IMR-90 (cell line): ENCODE measurements around the gene SPATA2. TPM values are rescaled to one million over a fixed set of nuclear protein-coding genes. Genes with fewer than 3 reads are reported as not detected.

ENCODE experiments used
- ATAC-seq: fragments of 200-7000 bp; cut with Tn5 transposase; 2 replicates; pipeline ENCODE4 v1.9.1; 2020; ENCODE audit warnings: low read depth, mild to moderate bottlenecking, moderate library complexity
- BruUV-seq: library from RNA; stranded (reverse); fragments of 400-500 nt; replicated peaks from 2 replicates; lab custom pipeline; 2021; lab: Mats Ljungman, UMichigan
- CTCF ChIA-PET: fragments of 300-600 bp; formaldehyde crosslinking; extraction: SDS; loops from one replicate; lab custom pipeline; 2021; ENCODE audit warnings: antibody characterized with exemption; lab: Yijun Ruan, JAX
- POLR2A ChIA-PET: fragments of 300-600 bp; sonication (Branson Sonifier 250); formaldehyde crosslinking; loops from one replicate; lab custom pipeline; 2022; ENCODE audit warnings: antibody characterized with exemption; ENCODE audit not compliant: unreplicated experiment; lab: Charles Lee
- DNase-seq: peaks from one replicate; pipeline ENCODE4 v3.0.0; 2013
- H2AFZ ChIP-seq: replicated peaks from 2 replicates; pipeline ENCODE3; 2013; ENCODE audit warnings: low read length, mild to moderate bottlenecking; ENCODE audit not compliant: poor library complexity
- H2AK5ac ChIP-seq: 2 replicates; pipeline ENCODE4 v1.6.1; 2013; ENCODE audit warnings: low read depth, low read length, inconsistent platforms
- H2AK9ac ChIP-seq: replicated peaks from 2 replicates; pipeline ENCODE3; 2013; ENCODE audit warnings: mild to moderate bottlenecking, low read depth, low read length, moderate library complexity; ENCODE audit not compliant: poor library complexity
- H2BK120ac ChIP-seq: 2 replicates; pipeline ENCODE4 v1.6.1; 2013; ENCODE audit warnings: low read depth, low read length, inconsistent platforms
- H2BK15ac ChIP-seq: 3 replicates; pipeline ENCODE4 v1.6.1; 2013; ENCODE audit warnings: low read depth, low read length, inconsistent platforms
- H2BK20ac ChIP-seq: 2 replicates; pipeline ENCODE4 v1.6.1; 2013; ENCODE audit warnings: low read depth, mild to moderate bottlenecking, inconsistent platforms, low read length, moderate library complexity
- H2BK5ac ChIP-seq: 2 replicates; pipeline ENCODE4 v1.6.1; 2013; ENCODE audit warnings: mild to moderate bottlenecking, low read depth, low read length, inconsistent platforms; ENCODE audit not compliant: poor library complexity, severe bottlenecking
- H3K14ac ChIP-seq: replicated peaks from 2 replicates; pipeline ENCODE4 v1.6.1; 2013; ENCODE audit warnings: low read depth, low read length, inconsistent platforms
- H3K18ac ChIP-seq: 2 replicates; pipeline ENCODE4 v1.6.1; 2013; ENCODE audit warnings: low read depth, low read length, control low read depth
- H3K23ac ChIP-seq: 2 replicates; pipeline ENCODE4 v1.6.1; 2013; ENCODE audit warnings: low read depth, low read length, inconsistent platforms
- H3K27ac ChIP-seq: 2 replicates; pipeline ENCODE4 v1.5.1; 2013; ENCODE audit warnings: mild to moderate bottlenecking, control low read depth, low read length; ENCODE audit not compliant: insufficient read depth
- H3K27me3 ChIP-seq: 2 replicates; pipeline ENCODE4 v1.6.1; 2013; ENCODE audit warnings: low read length; ENCODE audit not compliant: control insufficient read depth, insufficient read depth
- H3K36me3 ChIP-seq: 2 replicates; pipeline ENCODE4 v1.6.1; 2013; ENCODE audit warnings: low read length, mixed read lengths; ENCODE audit not compliant: control insufficient read depth, insufficient read depth
- H3K4ac ChIP-seq: 2 replicates; pipeline ENCODE4 v1.6.1; 2013; ENCODE audit warnings: low read depth, low read length, inconsistent platforms
- H3K4me1 ChIP-seq: 2 replicates; pipeline ENCODE4 v1.6.1; 2013; ENCODE audit warnings: low read length, mixed read lengths; ENCODE audit not compliant: control insufficient read depth, insufficient read depth
- H3K4me2 ChIP-seq: 2 replicates; pipeline ENCODE4 v1.6.1; 2013; ENCODE audit warnings: low read depth, mild to moderate bottlenecking, control low read depth, low read length, moderate library complexity
- H3K4me3 ChIP-seq: 2 replicates; pipeline ENCODE4 v1.5.1; 2013; ENCODE audit warnings: low read depth, mild to moderate bottlenecking, control low read depth, low read length, moderate library complexity; ENCODE audit not compliant: insufficient read depth
- H3K56ac ChIP-seq: 2 replicates; pipeline ENCODE4 v1.6.1; 2013; ENCODE audit warnings: low read length, inconsistent platforms; ENCODE audit not compliant: insufficient read depth; ENCODE audit errors: extremely low read depth
- H3K79me1 ChIP-seq, 2 experiments: 2 replicates each; pipeline ENCODE4 v1.6.1; 2013; ENCODE audit warnings: low read length in 2 of 2, inconsistent platforms in 1 of 2, low read depth in 1 of 2
- H3K9ac ChIP-seq: 2 replicates; pipeline ENCODE4 v1.6.1; 2013; ENCODE audit warnings: low read depth, low read length, control low read depth
- H3K9me1 ChIP-seq: 2 replicates; pipeline ENCODE4 v1.6.1; 2013; ENCODE audit warnings: low read length, inconsistent platforms; ENCODE audit not compliant: insufficient read depth
- H3K9me3 ChIP-seq: 2 replicates; pipeline ENCODE4 v1.6.1; 2013; ENCODE audit warnings: low read length; ENCODE audit not compliant: control insufficient read depth, insufficient read depth
- H4K20me1 ChIP-seq: 2 replicates; pipeline ENCODE4 v1.6.1; 2013; ENCODE audit warnings: low read length, inconsistent platforms; ENCODE audit not compliant: insufficient read depth
- H4K5ac ChIP-seq: 2 replicates; pipeline ENCODE4 v1.6.1; 2013; ENCODE audit warnings: mild to moderate bottlenecking, low read depth, low read length, control low read depth
- H4K8ac ChIP-seq, 2 experiments: 2 replicates each; pipeline ENCODE4 v1.6.1; 2013; ENCODE audit warnings: low read depth in 2 of 2, low read length in 2 of 2, control low read depth in 1 of 2, inconsistent platforms in 1 of 2
- H4K91ac ChIP-seq: 2 replicates; pipeline ENCODE4 v1.6.1; 2013; ENCODE audit warnings: low read depth, low read length, inconsistent platforms; ENCODE audit not compliant: insufficient read depth
- BHLHE40 ChIP-seq: fragments of 150-350 bp; IDR thresholded peaks from 2 replicates; pipeline ENCODE4 v1.6.1; 2016; ENCODE audit warnings: mild to moderate bottlenecking, low read depth, low read length
- CEBPB ChIP-seq: IDR thresholded peaks from 2 replicates; pipeline ENCODE4 v1.6.1; 2012; ENCODE audit warnings: low read depth, low read length, improper control_type of control experiment
- CHD1 ChIP-seq: IDR thresholded peaks from 2 replicates; pipeline ENCODE4 v1.6.1; 2012; ENCODE audit warnings: low read depth, low read length, improper control_type of control experiment
- FOS ChIP-seq: fragments of 150-350 bp; IDR thresholded peaks from 2 replicates; pipeline ENCODE4 v1.6.1; 2016; ENCODE audit warnings: low read depth, low read length
- MAFK ChIP-seq: IDR thresholded peaks from 2 replicates; pipeline ENCODE4 v1.6.1; 2012; ENCODE audit warnings: low read depth, low read length, improper control_type of control experiment
- MAZ ChIP-seq: IDR thresholded peaks from 2 replicates; pipeline ENCODE4 v1.6.1; 2012; ENCODE audit warnings: low read depth, mild to moderate bottlenecking, low read length, improper control_type of control experiment, moderate library complexity, borderline replicate concordance
- MXI1 ChIP-seq: IDR thresholded peaks from 2 replicates; pipeline ENCODE4 v1.6.1; 2012; ENCODE audit warnings: low read depth, mild to moderate bottlenecking, low read length, moderate library complexity, borderline replicate concordance
- NFE2L2 ChIP-seq: fragments of 150-350 bp; IDR thresholded peaks from 2 replicates; pipeline ENCODE4 v1.6.1; 2016; ENCODE audit warnings: low read depth, mild to moderate bottlenecking, low read length
- POLR2A ChIP-seq: IDR thresholded peaks from 2 replicates; pipeline ENCODE4 v1.6.1; 2012; ENCODE audit warnings: mild to moderate bottlenecking, low read depth, low read length
- RAD21 ChIP-seq: IDR thresholded peaks from 2 replicates; pipeline ENCODE4 v1.6.1; 2012; ENCODE audit warnings: low read length, improper control_type of control experiment
- RCOR1 ChIP-seq: IDR thresholded peaks from 2 replicates; pipeline ENCODE4 v1.6.1; 2012; ENCODE audit warnings: mild to moderate bottlenecking, low read length, improper control_type of control experiment; ENCODE audit not compliant: insufficient replicate concordance
- RFX5 ChIP-seq: IDR thresholded peaks from 2 replicates; pipeline ENCODE4 v1.8.0; 2012; ENCODE audit warnings: low read depth, mild to moderate bottlenecking, low read length, moderate library complexity
- SMC3 ChIP-seq: fragments of 150-350 bp; IDR thresholded peaks from 2 replicates; pipeline ENCODE4 v1.6.1; 2016; ENCODE audit warnings: low read depth, mild to moderate bottlenecking, antibody characterized with exemption, low read length, moderate library complexity
- WGBS, 2 experiments: methylation state at CpG; one replicate each; pipeline versions ENCODE4 v1.1.5 to v1.1.7; 2013; ENCODE audit warnings: missing lambda C conversion rate in 2 of 2; ENCODE audit not compliant: insufficient read length in 1 of 2; ENCODE audit errors: extremely low coverage in 2 of 2; 5-methylcytosine and 5-hydroxymethylcytosine counted together
- dilution Hi-C: fragments of 300-500 bp; cut with HindIII; formaldehyde crosslinking; loops from one replicate; pipeline ENCODE4 v1.14.3; 2018; ENCODE audit warnings: low sequenced_read_pairs; ENCODE audit not compliant: unreplicated experiment
- in situ Hi-C: fragments of 300-500 bp; cut with MboI; formaldehyde crosslinking; loops from 3 replicates; pipeline ENCODE4 v1.14.3; 2019; ENCODE audit warnings: low sequenced_read_pairs, inconsistent platforms, mixed read lengths
- intact Hi-C: fragments of 100-400 bp; cut with micrococcal nuclease; formaldehyde crosslinking; loops from 2 replicates; pipeline ENCODE4 v1.10.0; 2022
- polyA plus RNA-seq, 3 experiments: library from polyadenylated mRNA; depleted of rRNA; stranded (reverse); fragments of >200 nt; gene quantifications; 2 replicates each; pipeline ENCODE4 v1.2.3, GENCODE V29; 2012; ENCODE audit warnings: low replicate concordance in 1 of 3
- total RNA-seq: library from RNA; depleted of rRNA; stranded (reverse); fragments of >200 nt; gene quantifications from 2 replicates; pipeline ENCODE4 v1.2.3, GENCODE V29; 2012
- TF ChIP-seq, protein P1 (sequence below): fragments of 150-350 bp; IDR thresholded peaks from 2 replicates; pipeline ENCODE4 v1.6.1; 2016; ENCODE audit warnings: low read depth, mild to moderate bottlenecking, low read length, moderate library complexity, borderline replicate concordance
- TF ChIP-seq, protein P2 (sequence below): fragments of 150-350 bp; IDR thresholded peaks from 2 replicates; pipeline ENCODE4 v1.6.1; 2017; ENCODE audit warnings: mild to moderate bottlenecking, antibody characterized with exemption, low read length, low read depth
- TF ChIP-seq, protein P3 (sequence below): conservative IDR thresholded peaks from 2 replicates; pipeline ENCODE4 v1.5.1; 2012; ENCODE audit warnings: mild to moderate bottlenecking, low read depth, low read length, improper control_type of control experiment

Gene SPATA2
- total and polyA plus RNA-seq, 2 of the 4 experiments (the other 2 are of a cell fraction) = 1.3 to 4.5 TPM

DNA sequence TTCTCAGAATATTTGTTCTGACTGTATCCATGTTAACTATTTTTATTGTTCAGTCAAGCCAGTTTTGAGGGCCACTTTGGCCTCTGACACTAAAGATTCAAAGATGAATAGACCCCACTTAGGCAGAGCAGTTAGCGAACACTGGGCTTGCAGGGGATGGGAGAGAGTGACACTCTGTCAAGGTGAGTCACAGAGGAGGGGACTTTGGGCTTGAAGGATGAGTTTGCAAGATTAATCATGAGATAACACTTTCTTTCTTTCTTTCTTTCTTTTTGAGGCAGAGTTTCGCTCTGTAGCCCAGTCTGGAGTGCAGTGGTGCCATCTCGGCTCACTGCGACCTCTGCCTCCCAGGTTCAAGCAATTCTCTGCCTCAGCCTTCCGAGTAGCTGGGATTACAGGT is 46.4 kb downstream of the SPATA2 start:
- H3K4me2 ChIP-seq = no peak overlapping the region
- H2AK5ac ChIP-seq = no peak overlapping the region
- H2BK120ac ChIP-seq = no peak overlapping the region
- H3K14ac ChIP-seq = no peak overlapping the region
- no peak overlapping the region for H2BK5ac ChIP-seq
- no TSS peak for BruUV-seq
- H3K23ac ChIP-seq = no peak overlapping the region
- TF ChIP-seq RCOR1 (no peak), MAZ (no peak), POLR2A (no peak), SMC3 (no peak), NFE2L2 (no peak), CEBPB (no peak), MAFK (no peak), CHD1 (no peak), RAD21 (no peak), RFX5 (no peak), FOS (no peak), MXI1 (no peak), BHLHE40 (no peak)
- TF ChIP-seq, protein P1, sequence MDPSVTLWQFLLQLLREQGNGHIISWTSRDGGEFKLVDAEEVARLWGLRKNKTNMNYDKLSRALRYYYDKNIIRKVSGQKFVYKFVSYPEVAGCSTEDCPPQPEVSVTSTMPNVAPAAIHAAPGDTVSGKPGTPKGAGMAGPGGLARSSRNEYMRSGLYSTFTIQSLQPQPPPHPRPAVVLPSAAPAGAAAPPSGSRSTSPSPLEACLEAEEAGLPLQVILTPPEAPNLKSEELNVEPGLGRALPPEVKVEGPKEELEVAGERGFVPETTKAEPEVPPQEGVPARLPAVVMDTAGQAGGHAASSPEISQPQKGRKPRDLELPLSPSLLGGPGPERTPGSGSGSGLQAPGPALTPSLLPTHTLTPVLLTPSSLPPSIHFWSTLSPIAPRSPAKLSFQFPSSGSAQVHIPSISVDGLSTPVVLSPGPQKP = no peak
- TF ChIP-seq, protein P2, sequence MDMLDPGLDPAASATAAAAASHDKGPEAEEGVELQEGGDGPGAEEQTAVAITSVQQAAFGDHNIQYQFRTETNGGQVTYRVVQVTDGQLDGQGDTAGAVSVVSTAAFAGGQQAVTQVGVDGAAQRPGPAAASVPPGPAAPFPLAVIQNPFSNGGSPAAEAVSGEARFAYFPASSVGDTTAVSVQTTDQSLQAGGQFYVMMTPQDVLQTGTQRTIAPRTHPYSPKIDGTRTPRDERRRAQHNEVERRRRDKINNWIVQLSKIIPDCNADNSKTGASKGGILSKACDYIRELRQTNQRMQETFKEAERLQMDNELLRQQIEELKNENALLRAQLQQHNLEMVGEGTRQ = no peak
- TF ChIP-seq, protein P3, sequence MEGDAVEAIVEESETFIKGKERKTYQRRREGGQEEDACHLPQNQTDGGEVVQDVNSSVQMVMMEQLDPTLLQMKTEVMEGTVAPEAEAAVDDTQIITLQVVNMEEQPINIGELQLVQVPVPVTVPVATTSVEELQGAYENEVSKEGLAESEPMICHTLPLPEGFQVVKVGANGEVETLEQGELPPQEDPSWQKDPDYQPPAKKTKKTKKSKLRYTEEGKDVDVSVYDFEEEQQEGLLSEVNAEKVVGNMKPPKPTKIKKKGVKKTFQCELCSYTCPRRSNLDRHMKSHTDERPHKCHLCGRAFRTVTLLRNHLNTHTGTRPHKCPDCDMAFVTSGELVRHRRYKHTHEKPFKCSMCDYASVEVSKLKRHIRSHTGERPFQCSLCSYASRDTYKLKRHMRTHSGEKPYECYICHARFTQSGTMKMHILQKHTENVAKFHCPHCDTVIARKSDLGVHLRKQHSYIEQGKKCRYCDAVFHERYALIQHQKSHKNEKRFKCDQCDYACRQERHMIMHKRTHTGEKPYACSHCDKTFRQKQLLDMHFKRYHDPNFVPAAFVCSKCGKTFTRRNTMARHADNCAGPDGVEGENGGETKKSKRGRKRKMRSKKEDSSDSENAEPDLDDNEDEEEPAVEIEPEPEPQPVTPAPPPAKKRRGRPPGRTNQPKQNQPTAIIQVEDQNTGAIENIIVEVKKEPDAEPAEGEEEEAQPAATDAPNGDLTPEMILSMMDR = no peak
- no peak overlapping the region for H3K27ac ChIP-seq
- intact Hi-C loops (no loop called here), in situ Hi-C loops (loop anchor here (25.0 kb wide), 1 partner anchor 532 kb away; no protein-coding TSS in a partner anchor), dilution Hi-C loops (no loop called here)
- no peak overlapping the region for H3K4me3 ChIP-seq
- no peaks in the 10 kb centered on the region for H3K9me3 ChIP-seq
- POLR2A ChIA-PET = no interaction called here
- no peak overlapping the region for H3K56ac ChIP-seq
- no peak overlapping the region for H3K4ac ChIP-seq
- no peak for ATAC-seq
- CTCF ChIA-PET = no interaction called here
- no peak for DNase-seq
- no peaks in the 10 kb centered on the region for H3K27me3 ChIP-seq
- no peaks in the 10 kb centered on the region; a peak in 1 of 4 replicates for H3K79me1 ChIP-seq
- no peak overlapping the region for H4K8ac ChIP-seq
- no peak overlapping the region for H4K91ac ChIP-seq
- peaks cover 4% of the 10 kb centered on the region; the same call in 1 of the 2 replicates for H3K9me1 ChIP-seq
- H3K36me3 ChIP-seq = peaks cover 18% of the 10 kb centered on the region
- no peak overlapping the region for H3K18ac ChIP-seq
- no peak overlapping the region for H2AK9ac ChIP-seq
- H3K4me1 ChIP-seq = peaks cover 2% of the 10 kb centered on the region; the same call in 1 of the 2 replicates
- H2BK15ac ChIP-seq = no peak overlapping the region
- H2BK20ac ChIP-seq = no peak overlapping the region
- H4K20me1 ChIP-seq = no peaks in the 10 kb centered on the region
- no peak overlapping the region for H2AFZ ChIP-seq
- 53% methylated on average over 3 of the region's 5 CpGs; no CpG with 5 or more reads in 1 of the 2 experiments for WGBS, 2 experiments
- no peak overlapping the region for H4K5ac ChIP-seq
- no peak overlapping the region for H3K9ac ChIP-seq
